Heart left ventricle (tissue), 16 donors: ENCODE measurements around the gene LMO2. TPM values are rescaled to one million over a fixed set of nuclear protein-coding genes. Genes with fewer than 3 reads are reported as not detected.
"Not testable (repeated sequence)": the region's sequence is repeated elsewhere in the genome, so short reads cannot be mapped to it uniquely, and the experiment has no call there.

Source experiments
- ATAC-seq, 4 donors: fragments of 200-7000 bp; cut with Tn5 transposase; one replicate each; pipeline ENCODE4 v1.9.1; 2020 to 2022; ENCODE audit warnings: moderate library complexity in 4 of 4, mild to moderate bottlenecking in 3 of 4, moderate number of reproducible peaks in 1 of 4
- DNase-seq, 5 donors: peaks; one replicate each; pipeline ENCODE4 v3.0.0-alpha.2; 2020
- H3K27ac ChIP-seq, 12 donors: fragments of 200-600 bp; sonication (generic) in 4 of 12; one replicate each; pipeline versions ENCODE4 v1.5.0 to v1.8.0; 2016 to 2022; ENCODE audit warnings: mild to moderate bottlenecking in 2 of 12
- H3K27me3 ChIP-seq, 9 donors: fragments of 200-600 bp; sonication (generic) in 2 of 9; one replicate each; pipeline versions ENCODE4 v1.5.1 to v1.8.0; 2016 to 2022; ENCODE audit warnings: mild to moderate bottlenecking in 3 of 9
- H3K36me3 ChIP-seq, 9 donors: fragments of 200-600 bp; sonication (generic) in 2 of 9; one replicate each; pipeline versions ENCODE4 v1.5.0 to v1.8.0; 2018 to 2022; ENCODE audit warnings: mild to moderate bottlenecking in 2 of 9
- H3K4me1 ChIP-seq, 12 donors: fragments of 200-600 bp; sonication (generic) in 4 of 12; one replicate each; pipeline versions ENCODE4 v1.5.0 to v1.8.0; 2016 to 2022; ENCODE audit warnings: mild to moderate bottlenecking in 3 of 12
- H3K4me3 ChIP-seq, 12 donors: fragments of 200-600 bp; sonication (generic) in 4 of 12; one replicate each; pipeline versions ENCODE4 v1.5.0 to v1.8.0; 2017 to 2022; ENCODE audit warnings: mild to moderate bottlenecking in 9 of 12, moderate library complexity in 4 of 12
- H3K9me3 ChIP-seq, 12 donors: fragments of 200-600 bp; sonication (generic) in 4 of 12; one replicate each; pipeline versions ENCODE4 v1.5.0 to v1.8.0; 2016 to 2022; ENCODE audit warnings: mild to moderate bottlenecking in 1 of 12
- POLR2A ChIP-seq, 2 donors: fragments of 450-650 bp; IDR thresholded peaks; one replicate each; pipeline ENCODE4 v1.6.1; 2017; ENCODE audit warnings: antibody characterized with exemption in 2 of 2, mild to moderate bottlenecking in 2 of 2, moderate library complexity in 2 of 2
- WGBS, 4 donors: extraction: QIAGEN DNeasy Blood & Tissue Kit in 2 of 4; methylation state at CpG; one replicate each; pipeline versions ENCODE4 v1.1.5 to v1.1.7; 2013 to 2018; 5-methylcytosine and 5-hydroxymethylcytosine counted together
- intact Hi-C, 10 donors: fragments of 100-400 bp; cut with DNase I; formaldehyde crosslinking; loops; one replicate each; pipeline versions ENCODE4 v1.11.1 to v1.14.2; 2022
- polyA plus RNA-seq, 2 donors: library from polyadenylated mRNA; stranded (reverse); fragments of 200-250 nt; gene quantifications; one replicate each; pipeline ENCODE4 v1.2.3, GENCODE V29; 2013
- total RNA-seq, 9 donors: library from RNA; depleted of rRNA in 2 of 9; stranded (reverse); fragments of >200 nt in 2 of 9; fragmentation: NEBNext Ultra II Directional in 3 of 9; extraction: Animal tissue kit (Norgen Biotek cat#: 25700) in 3 of 9; gene quantifications; one replicate each; pipeline versions ENCODE4 v1.1.0 to v1.2.4, GENCODE V29; 2016 to 2023
- TF ChIP-seq, protein P1 (sequence below), 12 donors: fragments of 200-600 bp; sonication (generic) in 4 of 12; IDR thresholded peaks; one replicate each; pipeline versions ENCODE4 v1.5.0 to v1.8.0; 2018 to 2022; ENCODE audit warnings: antibody characterized with exemption in 12 of 12, mild to moderate bottlenecking in 5 of 12
- donor health status: ischemic (EF 13 %, LVEDD 7.1; RV severe dilation, severe dysfunction).
- donor health status: healthy with polysubstance abuse.
- donor health status: DM: no; HTN: yes; CAD: no.
- donor health status: DM: no; HTN: no; CAD: no.
- donor health status: ischemic (EF 25% LVEDD 6.9; RV normal size, moderate dysfunction).
- donor health status: ischemic (EF 25% LVEDD 5.7; RV mildly dilated, moderate dysfunction).
- donor health status: healthy.
- donor health status: DM: yes; HTN: yes; CAD: no.
- donor health status: ischemic (EF 35%, LVEDD 5.7; RV mildly dilated, moderate dysfunction).
- donor health status: nonischemic (EF 11% LVEDD 7.7; RV severe dilation, severe dysfunction).
- donor health status: DM: yes; HTN: yes; CAD: no.
- donor health status: PGD.
- donor health status: ischemic (EF 29% LVEDD 5.4; RV normal size, mild dysfunction).
- donor health status: nonischemic (EF 23%, LVEDD 6.1; RV moderate dilation, normal function).

The LMO2 gene
- total and polyA plus RNA-seq, 11 donors = 4.5 to 29.6 (median 8.7) TPM

DNA sequence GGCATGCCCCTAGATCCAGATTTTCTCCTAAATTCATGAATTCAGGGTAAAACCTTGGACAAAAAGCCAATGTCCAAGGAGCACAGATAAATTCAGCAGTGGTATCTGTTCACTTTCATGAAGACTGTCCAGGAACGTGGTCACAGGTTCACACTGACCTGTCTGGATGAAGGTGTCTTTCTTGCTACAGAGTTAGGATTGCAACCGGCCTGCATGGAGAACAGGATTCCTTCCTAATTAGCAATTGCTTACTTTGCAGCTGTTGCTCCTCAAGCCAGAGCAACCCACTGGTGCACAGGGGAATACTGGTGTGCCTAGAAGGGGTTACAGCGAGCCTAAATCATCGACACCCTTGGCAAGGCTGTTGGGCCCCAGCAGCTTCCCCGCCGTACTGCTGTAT is 47.6 kb downstream of the LMO2 start:
- intact Hi-C loops = no loop called here
- WGBS, 4 donors = 85 to 94% (median 89%) methylated on average over 6 of the region's 6 CpGs
- no peaks in the 10 kb centered on the region for H3K36me3 ChIP-seq
- H3K4me1 ChIP-seq = no peaks in the 10 kb centered on the region
- H3K9me3 ChIP-seq = no peaks in the 10 kb centered on the region
- no peak for TF ChIP-seq POLR2A (IDR thresholded peaks at IDR 0.05)
- TF ChIP-seq, protein P1, sequence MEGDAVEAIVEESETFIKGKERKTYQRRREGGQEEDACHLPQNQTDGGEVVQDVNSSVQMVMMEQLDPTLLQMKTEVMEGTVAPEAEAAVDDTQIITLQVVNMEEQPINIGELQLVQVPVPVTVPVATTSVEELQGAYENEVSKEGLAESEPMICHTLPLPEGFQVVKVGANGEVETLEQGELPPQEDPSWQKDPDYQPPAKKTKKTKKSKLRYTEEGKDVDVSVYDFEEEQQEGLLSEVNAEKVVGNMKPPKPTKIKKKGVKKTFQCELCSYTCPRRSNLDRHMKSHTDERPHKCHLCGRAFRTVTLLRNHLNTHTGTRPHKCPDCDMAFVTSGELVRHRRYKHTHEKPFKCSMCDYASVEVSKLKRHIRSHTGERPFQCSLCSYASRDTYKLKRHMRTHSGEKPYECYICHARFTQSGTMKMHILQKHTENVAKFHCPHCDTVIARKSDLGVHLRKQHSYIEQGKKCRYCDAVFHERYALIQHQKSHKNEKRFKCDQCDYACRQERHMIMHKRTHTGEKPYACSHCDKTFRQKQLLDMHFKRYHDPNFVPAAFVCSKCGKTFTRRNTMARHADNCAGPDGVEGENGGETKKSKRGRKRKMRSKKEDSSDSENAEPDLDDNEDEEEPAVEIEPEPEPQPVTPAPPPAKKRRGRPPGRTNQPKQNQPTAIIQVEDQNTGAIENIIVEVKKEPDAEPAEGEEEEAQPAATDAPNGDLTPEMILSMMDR (IDR thresholded peaks at IDR 0.05) = no peak
- H3K27me3 ChIP-seq = peaks cover 0 to 19% (median 4%) of the 10 kb centered on the region in 9 donors
- no peak for ATAC-seq
- no peak for DNase-seq
- H3K27ac ChIP-seq = no peak overlapping the region
- H3K4me3 ChIP-seq = no peak overlapping the region

DNA sequence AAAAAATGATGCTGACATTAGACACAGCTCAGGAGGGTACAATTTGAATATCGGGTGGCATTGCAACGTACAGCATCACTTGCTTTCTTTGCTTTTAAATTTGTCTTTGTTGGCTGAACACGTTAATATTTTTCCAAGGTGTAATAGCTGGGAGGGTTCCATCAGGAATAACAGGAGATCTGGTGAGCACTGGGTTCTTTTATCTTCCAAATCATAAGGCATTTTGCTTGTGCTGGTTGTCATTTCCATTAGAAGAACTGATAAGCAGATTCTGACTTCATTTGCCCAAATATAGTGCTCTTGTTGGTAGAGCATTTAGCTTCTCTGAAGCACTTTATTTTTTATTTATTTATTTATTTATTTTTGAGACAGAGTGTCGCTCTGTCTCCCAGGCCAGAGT is 48.9 kb downstream of the LMO2 start:
- TF ChIP-seq, protein P1 (IDR thresholded peaks at IDR 0.05) = no peak
- TF ChIP-seq POLR2A (IDR thresholded peaks at IDR 0.05) = no peak
- intact Hi-C loops = no loop called here

DNA sequence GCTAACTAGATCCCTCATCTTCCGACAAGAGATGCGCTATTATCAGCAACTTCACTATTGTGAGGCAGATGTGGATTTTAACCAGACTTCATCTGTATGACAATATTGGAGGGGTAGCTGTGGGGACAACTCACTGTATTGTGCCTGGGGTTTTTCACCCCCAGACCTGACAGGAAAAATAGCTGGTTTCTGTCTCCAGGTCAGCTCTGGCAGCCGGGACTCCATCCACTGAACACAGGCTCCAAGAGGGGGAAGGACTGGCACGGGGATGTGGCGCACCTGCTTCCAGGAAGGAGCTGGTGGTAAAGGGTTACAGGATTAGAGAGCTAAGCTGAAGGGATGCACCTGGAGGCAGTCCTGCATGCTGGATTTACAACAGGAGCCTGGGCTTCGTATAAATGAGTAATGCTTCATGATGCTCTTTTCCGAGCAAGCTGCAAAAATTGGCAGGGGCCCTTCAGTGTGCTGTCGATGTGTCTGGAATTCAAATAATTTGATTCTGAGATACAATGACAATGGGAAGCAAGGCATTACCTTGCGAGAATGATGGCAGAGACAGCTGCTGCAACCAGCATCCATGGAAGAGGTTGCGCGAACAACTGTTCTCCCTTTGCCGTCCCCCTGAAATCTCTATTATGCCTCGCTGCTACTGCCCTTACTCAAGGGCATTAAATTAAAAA is 49.5 kb downstream of the LMO2 start:
- WGBS, 4 donors = 65 to 82% (median 70%) methylated on average over 13 of the region's 13 CpGs
- TF ChIP-seq, protein P1 (IDR thresholded peaks at IDR 0.05) = no peak
- no peak for TF ChIP-seq POLR2A (IDR thresholded peaks at IDR 0.05)
- DNase-seq (no peak), ATAC-seq (no peak)
- Histone ChIP-seq H3K27me3 (peaks cover 0 to 23% (median 0%) of the 10 kb centered on the region in 9 donors), H3K4me1 (no peaks in the 10 kb centered on the region), H3K9me3 (no peaks in the 10 kb centered on the region), H3K27ac (no peak overlapping the region), H3K36me3 (no peaks in the 10 kb centered on the region), H3K4me3 (no peak overlapping the region)
- intact Hi-C loops = no loop called here

More for the DNA sequence above, 48.9 kb downstream of the LMO2 start:
- H3K36me3 ChIP-seq = no peaks in the 10 kb centered on the region
- WGBS, 4 donors = 78 to 88% (median 82%) methylated on average over 4 of the region's 4 CpGs
- no peak overlapping the region for H3K4me3 ChIP-seq
- peaks cover 0 to 23% (median 0%) of the 10 kb centered on the region in 9 donors for H3K27me3 ChIP-seq
- no peaks in the 10 kb centered on the region for H3K4me1 ChIP-seq
- no peaks in the 10 kb centered on the region for H3K9me3 ChIP-seq
- no peak overlapping the region for H3K27ac ChIP-seq
- DNase-seq (no peak), ATAC-seq (no peak)

DNA sequence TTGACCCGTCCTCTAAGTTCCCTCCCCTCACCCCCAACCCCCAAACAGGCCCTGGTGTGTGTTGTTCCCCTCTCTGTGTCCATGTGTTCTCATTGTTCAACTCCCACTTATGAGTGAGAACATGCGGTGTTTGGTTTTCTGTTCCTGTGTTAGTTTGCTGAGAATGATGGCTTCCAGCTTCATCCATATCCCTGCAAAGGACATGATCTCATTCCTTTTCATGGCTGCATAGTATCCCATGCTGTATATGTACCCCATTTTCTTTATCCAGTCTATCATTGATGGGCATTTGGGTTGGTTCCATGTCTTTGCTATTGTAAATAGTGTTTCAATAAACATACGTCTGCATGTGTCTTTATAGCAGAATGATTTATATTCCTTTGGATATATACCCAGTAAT is 53.6 kb downstream of the LMO2 start:
- intact Hi-C loops, ATAC-seq, DNase-seq, H3K36me3 ChIP-seq, H3K4me1 ChIP-seq, H3K4me3 ChIP-seq, H3K27ac ChIP-seq, H3K9me3 ChIP-seq: not testable (repeated sequence)
- peaks cover 0 to 23% (median 0%) of the 10 kb centered on the region in 9 donors for H3K27me3 ChIP-seq
- WGBS, 4 donors = 71 to 83% (median 79%) methylated on average over 3 of the region's 3 CpGs

DNA sequence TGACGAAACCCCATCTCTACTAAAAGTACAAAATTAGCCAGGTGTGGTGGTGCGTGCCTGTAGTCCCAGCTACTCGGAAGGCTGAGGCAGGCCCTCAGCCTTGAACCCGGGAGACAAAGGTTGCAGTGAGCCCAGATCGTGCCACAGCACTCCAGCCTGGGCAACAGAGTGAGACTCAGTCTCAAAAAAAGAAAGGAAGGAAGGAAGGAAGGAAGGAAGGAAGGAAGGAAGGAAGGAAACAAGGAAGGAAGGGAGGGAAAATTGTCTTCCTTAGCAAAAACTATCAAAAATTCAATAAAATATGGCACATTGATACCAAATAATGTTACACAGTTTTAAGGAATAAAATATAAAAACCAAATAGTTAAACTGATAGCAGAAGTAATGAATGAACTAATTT is 54.5 kb downstream of the LMO2 start:
- H3K36me3 ChIP-seq, H3K27ac ChIP-seq, intact Hi-C loops, ATAC-seq, H3K9me3 ChIP-seq, DNase-seq, H3K4me3 ChIP-seq, H3K4me1 ChIP-seq: not testable (repeated sequence)
- peaks cover 0 to 16% (median 0%) of the 10 kb centered on the region in 9 donors for H3K27me3 ChIP-seq
- 84 to 95% (median 87%) methylated on average over 5 of the region's 5 CpGs for WGBS, 4 donors
